IPS-20b (cell line): ENCODE data around the gene CEBPZ.

Experiments used
- H3K27ac ChIP-seq: one replicate; pipeline ENCODE4 v1.5.1; 2013; ENCODE audit warnings: low read length
- H3K27me3 ChIP-seq: 2 replicates; pipeline ENCODE4 v1.6.1; 2013; ENCODE audit warnings: mild to moderate bottlenecking, low read length, inconsistent platforms; ENCODE audit not compliant: insufficient read depth
- H3K36me3 ChIP-seq: 2 replicates; pipeline ENCODE4 v1.6.1; 2013; ENCODE audit warnings: low read depth, mild to moderate bottlenecking, inconsistent platforms, low read length, moderate library complexity; ENCODE audit not compliant: insufficient read depth
- H3K4me1 ChIP-seq: 2 replicates; pipeline ENCODE4 v1.6.1; 2013; ENCODE audit warnings: mild to moderate bottlenecking, control low read depth, inconsistent platforms, low read length, moderate library complexity; ENCODE audit not compliant: insufficient read depth
- H3K4me3 ChIP-seq: 2 replicates; pipeline ENCODE4 v1.5.1; 2013; ENCODE audit warnings: mild to moderate bottlenecking, low read length, inconsistent platforms
- H3K9ac ChIP-seq: 2 replicates; pipeline ENCODE4 v1.6.1; 2013; ENCODE audit warnings: low read depth, mild to moderate bottlenecking, inconsistent platforms, low read length, moderate library complexity
- H3K9me3 ChIP-seq: 2 replicates; pipeline ENCODE4 v1.6.1; 2013; ENCODE audit warnings: mild to moderate bottlenecking, low read depth, low read length, inconsistent platforms; ENCODE audit not compliant: insufficient read depth

Gene CEBPZ, protein sequence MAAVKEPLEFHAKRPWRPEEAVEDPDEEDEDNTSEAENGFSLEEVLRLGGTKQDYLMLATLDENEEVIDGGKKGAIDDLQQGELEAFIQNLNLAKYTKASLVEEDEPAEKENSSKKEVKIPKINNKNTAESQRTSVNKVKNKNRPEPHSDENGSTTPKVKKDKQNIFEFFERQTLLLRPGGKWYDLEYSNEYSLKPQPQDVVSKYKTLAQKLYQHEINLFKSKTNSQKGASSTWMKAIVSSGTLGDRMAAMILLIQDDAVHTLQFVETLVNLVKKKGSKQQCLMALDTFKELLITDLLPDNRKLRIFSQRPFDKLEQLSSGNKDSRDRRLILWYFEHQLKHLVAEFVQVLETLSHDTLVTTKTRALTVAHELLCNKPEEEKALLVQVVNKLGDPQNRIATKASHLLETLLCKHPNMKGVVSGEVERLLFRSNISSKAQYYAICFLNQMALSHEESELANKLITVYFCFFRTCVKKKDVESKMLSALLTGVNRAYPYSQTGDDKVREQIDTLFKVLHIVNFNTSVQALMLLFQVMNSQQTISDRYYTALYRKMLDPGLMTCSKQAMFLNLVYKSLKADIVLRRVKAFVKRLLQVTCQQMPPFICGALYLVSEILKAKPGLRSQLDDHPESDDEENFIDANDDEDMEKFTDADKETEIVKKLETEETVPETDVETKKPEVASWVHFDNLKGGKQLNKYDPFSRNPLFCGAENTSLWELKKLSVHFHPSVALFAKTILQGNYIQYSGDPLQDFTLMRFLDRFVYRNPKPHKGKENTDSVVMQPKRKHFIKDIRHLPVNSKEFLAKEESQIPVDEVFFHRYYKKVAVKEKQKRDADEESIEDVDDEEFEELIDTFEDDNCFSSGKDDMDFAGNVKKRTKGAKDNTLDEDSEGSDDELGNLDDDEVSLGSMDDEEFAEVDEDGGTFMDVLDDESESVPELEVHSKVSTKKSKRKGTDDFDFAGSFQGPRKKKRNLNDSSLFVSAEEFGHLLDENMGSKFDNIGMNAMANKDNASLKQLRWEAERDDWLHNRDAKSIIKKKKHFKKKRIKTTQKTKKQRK

DNA sequence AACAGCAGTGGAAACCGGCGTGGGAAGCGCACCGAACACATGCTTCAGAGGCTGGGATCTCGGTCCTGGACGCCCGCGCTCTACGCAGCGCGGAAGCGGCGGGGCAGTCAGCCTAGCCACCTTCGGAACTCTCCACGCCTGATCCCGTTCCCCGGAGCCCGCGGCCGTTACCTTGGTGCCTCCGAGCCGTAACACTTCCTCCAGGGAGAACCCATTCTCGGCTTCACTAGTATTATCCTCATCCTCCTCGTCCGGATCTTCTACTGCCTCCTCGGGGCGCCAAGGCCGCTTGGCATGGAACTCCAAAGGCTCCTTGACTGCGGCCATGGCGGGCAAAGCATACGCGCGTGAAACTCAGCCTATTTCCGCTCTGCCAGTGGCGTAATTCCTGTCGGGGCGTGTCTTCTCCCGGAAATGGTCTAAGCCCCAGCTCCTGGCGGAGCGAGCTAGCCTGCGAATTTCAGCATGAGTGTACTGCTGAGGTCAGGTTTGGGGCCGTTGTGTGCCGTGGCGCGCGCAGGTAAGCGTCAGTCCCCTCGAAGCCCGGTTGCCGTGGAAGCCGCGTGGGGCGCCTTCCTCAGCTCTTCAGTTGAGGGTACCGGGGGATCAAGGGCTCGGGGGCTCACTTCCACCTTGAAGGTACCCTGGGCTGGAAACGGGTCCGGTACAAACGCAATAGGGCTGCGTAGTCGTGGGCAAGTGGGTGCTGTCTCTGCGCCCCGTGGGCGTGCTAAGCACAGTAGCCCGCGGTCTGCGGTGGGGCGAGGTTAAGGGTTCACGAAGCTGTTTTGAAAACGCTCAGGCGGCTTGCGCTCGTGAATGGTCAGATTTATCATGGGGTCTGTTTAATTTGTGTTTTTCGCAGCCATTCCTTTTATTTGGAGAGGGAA lies at the start of gene CEBPZ, which contains the start of gene NDUFAF7:
Gene CEBPZ (minus strand): TSS at position 356 of the 890 bp plus-strand sequence. CDS start 29 bp downstream, at position 327.
Gene NDUFAF7 (plus strand): TSS at position 418 of the 890 bp plus-strand sequence. CDS start 48 bp downstream, at position 466.
- Histone ChIP-seq H3K27me3 (no peaks in the 10 kb centered on the region), H3K4me3 (peak within 1 kb of the TSS; percentile 92), H3K9ac (peak within 1 kb of the TSS; percentile 94), H3K27ac (peak within 1 kb of the TSS; percentile 50), H3K4me1 (peaks cover 24% of the 10 kb centered on the region; the same call in 1 of the 2 replicates), H3K9me3 (no peaks in the 10 kb centered on the region), H3K36me3 (peaks cover 57% of the 10 kb centered on the region)

DNA sequence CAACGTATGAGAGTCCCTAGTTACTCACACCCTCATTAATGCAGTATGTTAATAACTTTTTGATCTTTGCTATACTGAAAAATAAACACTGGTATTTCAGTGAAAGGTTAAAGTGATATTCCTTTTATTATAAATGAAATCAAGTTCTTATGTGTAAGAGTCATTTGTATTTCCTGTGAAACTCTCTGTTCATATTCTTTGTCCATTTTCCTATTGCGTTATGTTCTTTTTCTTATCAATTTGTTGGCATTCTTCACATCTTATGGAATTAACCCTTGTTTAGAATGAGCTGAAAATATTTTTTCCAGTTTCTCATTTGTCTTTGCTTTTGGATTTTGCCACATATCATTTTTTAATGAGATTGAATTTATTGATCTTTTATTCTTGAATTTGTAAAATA lies 44.9 kb upstream of the CEBPZ start:
- Histone ChIP-seq H3K4me1 (peaks cover 5% of the 10 kb centered on the region; the same call in 1 of the 2 replicates), H3K4me3 (no peak overlapping the region), H3K27ac (no peak overlapping the region), H3K27me3 (no peaks in the 10 kb centered on the region), H3K9me3 (no peaks in the 10 kb centered on the region), H3K9ac (no peak overlapping the region), H3K36me3 (peaks cover 91% of the 10 kb centered on the region)

DNA sequence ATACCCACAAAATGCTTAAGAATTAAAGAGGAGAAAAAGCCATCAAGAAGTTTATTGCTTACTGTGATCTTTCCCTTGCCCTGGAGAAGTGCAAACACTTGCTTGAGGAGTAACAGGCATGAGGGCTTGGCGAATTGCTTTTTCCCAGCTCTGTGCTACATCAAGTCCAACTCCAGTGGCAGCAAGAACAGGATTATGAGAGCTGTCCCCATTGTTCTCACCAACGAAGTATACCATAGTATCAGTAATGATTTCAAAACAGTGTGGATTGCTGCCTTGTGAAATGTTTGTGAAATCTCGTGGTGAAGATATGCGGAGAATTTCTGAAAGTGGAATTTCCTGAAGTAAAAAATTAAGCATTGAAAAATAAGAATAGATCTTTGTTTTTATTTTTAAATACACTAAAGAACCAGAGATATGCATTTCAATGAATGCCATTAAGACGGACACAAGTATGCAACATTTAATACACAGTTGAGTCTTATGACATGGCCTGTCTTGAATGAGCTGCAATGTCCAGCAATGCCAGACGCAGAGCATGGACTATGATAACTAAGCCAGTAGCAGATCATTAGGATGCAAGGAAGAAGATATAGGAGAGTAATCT lies 43.1 kb upstream of the CEBPZ start:
- Histone ChIP-seq H3K9ac (no peak overlapping the region), H3K27ac (no peak overlapping the region), H3K4me3 (no peak overlapping the region), H3K27me3 (no peaks in the 10 kb centered on the region), H3K9me3 (no peaks in the 10 kb centered on the region), H3K36me3 (peaks cover 90% of the 10 kb centered on the region), H3K4me1 (peaks cover 6% of the 10 kb centered on the region; the same call in 1 of the 2 replicates)

DNA sequence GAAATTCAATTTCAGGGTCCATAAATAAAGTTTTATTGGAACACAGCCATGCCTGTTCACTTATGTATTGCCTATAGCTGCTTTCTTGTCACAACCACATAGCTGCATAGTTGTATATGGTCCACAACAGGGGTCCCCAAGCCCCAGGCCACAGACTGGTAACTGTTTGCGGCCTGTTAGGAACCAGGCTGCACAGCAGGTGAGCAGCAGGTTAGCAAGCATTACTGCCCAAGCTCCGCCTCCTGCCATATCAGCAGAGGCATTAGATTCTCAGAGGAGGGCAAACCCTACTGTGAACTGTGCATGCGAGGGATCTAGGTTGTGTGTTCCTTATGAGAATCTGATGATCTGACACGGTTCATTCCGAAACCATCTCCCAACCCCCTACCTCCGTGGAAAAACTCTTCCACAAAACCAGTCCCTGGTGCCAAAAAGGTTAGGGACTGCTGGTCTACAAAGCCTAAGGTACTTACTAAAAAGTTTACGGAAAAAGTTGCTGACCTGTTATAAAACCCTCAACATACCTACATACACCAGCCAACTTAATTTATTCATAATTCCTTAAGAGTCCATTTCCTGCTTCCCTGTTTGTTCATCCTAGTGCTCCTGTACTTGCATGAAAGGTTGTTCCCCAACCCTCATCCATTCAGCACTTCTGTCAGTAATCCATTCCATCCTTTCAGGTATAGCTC lies 40.1 kb upstream of the CEBPZ start:
- Histone ChIP-seq H3K9ac (no peak overlapping the region), H3K36me3 (peaks cover 95% of the 10 kb centered on the region), H3K9me3 (no peaks in the 10 kb centered on the region), H3K4me3 (no peak overlapping the region), H3K27me3 (no peaks in the 10 kb centered on the region), H3K4me1 (peaks cover 6% of the 10 kb centered on the region; the same call in 1 of the 2 replicates), H3K27ac (no peak overlapping the region)

DNA sequence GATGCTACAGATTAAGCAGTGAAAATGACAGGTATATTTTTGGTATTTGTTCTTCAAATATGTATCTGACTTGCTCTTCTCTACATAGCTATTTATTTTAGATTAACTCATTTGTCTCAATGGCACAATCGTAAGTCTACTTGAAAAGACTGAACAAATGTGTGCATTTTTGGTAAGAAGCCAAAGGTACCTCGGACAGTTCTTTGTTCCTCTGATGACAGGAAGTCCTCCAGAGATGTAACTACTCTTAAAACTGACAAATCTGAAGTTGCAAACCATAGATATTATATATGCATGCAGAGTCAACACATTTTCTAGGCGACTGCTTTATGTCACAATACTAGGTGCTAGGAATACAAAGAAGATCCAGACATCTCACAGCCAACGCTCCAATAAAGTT lies 36.7 kb upstream of the CEBPZ start:
- no peaks in the 10 kb centered on the region for H3K9me3 ChIP-seq
- H3K4me3 ChIP-seq = no peak overlapping the region
- peaks cover 85% of the 10 kb centered on the region for H3K36me3 ChIP-seq
- H3K4me1 ChIP-seq = peaks cover 6% of the 10 kb centered on the region
- no peaks in the 10 kb centered on the region for H3K27me3 ChIP-seq
- no peak overlapping the region for H3K9ac ChIP-seq
- no peak overlapping the region for H3K27ac ChIP-seq

DNA sequence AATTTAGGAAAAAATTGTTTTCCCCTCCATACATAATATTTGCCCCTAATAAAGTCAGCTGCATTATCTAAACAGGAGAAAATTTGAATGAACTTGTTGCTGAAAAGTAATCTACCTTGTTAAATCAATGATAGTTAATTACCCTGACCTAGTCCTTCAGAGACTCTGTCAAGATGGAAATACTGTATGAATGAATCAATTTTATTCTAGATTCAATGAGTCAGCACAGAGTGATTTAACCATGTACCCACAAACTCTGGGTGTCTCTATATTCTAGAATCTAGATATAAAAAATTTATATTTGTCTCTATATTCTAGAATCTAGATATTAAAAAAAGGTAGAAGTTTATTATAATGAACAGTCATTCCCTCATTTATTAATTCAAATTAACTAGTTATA lies 36.3 kb upstream of the CEBPZ start:
- Histone ChIP-seq H3K27me3 (no peaks in the 10 kb centered on the region), H3K27ac (no peak overlapping the region), H3K4me3 (no peak overlapping the region), H3K9me3 (no peaks in the 10 kb centered on the region), H3K4me1 (peaks cover 6% of the 10 kb centered on the region), H3K36me3 (peaks cover 81% of the 10 kb centered on the region), H3K9ac (no peak overlapping the region)

DNA sequence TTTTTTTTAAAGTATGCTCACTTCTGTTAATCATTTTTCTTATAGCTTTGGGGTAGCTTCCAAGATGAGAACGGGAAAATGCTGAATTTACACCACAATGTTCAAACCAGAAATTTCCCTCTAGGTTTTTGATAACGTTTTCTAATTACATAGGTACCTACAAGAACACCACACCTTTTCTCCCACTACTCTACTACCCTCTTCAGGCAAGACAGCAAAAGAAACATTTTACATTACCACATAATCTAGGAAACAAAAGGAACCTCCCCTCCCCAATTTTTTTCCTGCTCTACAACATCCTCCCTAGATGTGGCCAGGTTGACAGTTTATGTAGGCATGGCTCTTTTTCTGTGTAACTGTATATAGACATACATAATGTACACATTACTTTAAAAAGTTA lies 32.4 kb upstream of the CEBPZ start:
- no peak overlapping the region for H3K9ac ChIP-seq

DNA sequence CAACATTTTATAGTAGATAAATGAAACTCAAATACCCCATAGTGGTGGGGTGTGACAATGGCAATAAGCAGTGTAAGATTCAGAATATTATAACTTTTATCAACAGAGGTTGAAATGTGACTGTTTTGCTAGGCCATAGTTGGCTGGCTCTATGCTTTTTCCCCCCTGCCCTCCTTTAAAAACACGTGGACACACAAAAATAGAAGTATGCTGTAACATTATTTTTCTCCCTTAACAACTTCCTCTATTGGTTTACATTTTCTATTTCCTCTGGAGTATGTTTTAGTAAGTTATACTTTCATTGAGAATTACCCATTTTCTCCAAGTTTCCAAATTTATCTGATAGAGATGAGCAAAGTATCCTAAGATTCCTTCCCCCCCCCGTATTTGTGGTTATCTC lies 31.1 kb upstream of the CEBPZ start:
- Histone ChIP-seq H3K36me3 (peaks cover 65% of the 10 kb centered on the region), H3K4me1 (no peaks in the 10 kb centered on the region; the same call in 1 of the 2 replicates), H3K27me3 (no peaks in the 10 kb centered on the region), H3K9ac (no peak overlapping the region), H3K4me3 (no peak overlapping the region), H3K9me3 (no peaks in the 10 kb centered on the region), H3K27ac (no peak overlapping the region)

More for the DNA sequence above, 32.4 kb upstream of the CEBPZ start:
- no peak overlapping the region for H3K27ac ChIP-seq
- no peaks in the 10 kb centered on the region; the same call in 1 of the 2 replicates for H3K4me1 ChIP-seq
- no peaks in the 10 kb centered on the region for H3K9me3 ChIP-seq
- no peaks in the 10 kb centered on the region for H3K27me3 ChIP-seq
- peaks cover 64% of the 10 kb centered on the region for H3K36me3 ChIP-seq
- no peak overlapping the region for H3K4me3 ChIP-seq

DNA sequence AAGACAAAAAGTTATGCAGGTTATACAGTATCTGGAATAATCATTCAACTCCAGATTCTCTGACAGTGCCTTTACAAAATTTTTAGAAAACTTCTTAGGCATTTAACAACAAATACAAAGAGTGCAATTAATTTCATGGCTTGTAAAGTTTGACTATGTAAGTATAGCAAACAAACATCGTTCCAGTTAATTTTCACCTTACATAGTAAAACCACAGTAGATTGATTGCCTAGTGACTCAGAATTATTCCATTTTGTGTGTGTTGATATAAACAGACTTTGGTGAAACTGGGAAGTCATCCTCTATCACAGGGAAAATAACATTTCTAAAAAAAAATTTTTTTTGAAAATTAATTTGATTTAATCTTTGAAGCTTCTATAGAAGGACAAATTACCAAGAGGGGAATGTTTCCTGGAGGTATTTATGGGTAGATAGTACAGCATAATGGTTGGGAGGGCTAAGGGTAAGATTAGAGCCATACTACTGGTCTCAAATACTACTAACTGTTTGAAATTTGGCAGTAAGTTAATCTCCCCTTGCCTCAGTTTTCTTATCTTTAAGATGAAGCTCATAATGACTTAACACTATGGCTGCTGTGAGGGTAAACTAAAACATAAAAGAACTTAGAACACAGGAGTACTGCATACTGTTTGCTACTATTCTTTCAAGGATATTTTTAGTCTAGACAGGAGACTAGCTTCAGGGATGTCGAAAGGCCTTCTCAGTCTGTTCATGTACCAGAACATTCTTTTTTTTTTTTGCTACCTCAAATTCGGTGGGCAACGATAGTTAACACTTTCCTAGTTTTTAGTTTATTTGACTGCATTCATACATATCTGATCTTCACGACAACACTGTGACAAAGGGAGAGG lies 19.7 kb upstream of the CEBPZ start:
- Histone ChIP-seq H3K36me3 (peaks cover 99% of the 10 kb centered on the region), H3K9ac (no peak overlapping the region), H3K27me3 (no peaks in the 10 kb centered on the region), H3K4me1 (no peaks in the 10 kb centered on the region), H3K27ac (no peak overlapping the region), H3K4me3 (no peak overlapping the region), H3K9me3 (no peaks in the 10 kb centered on the region)
